RWPE2 (cell line): ENCODE measurements around the gene WWTR1.

ENCODE experiments used
- ATAC-seq: fragments of 200-7000 bp; cut with Tn5 transposase; 3 replicates; pipeline ENCODE4 v1.9.1; 2021; ENCODE audit warnings: low read depth
- DNase-seq: peaks from one replicate; pipeline ENCODE4 v3.0.0-alpha.2; 2020; ENCODE audit warnings: low spot score
- H3K27ac ChIP-seq: fragments of 450-650 bp; 2 replicates; pipeline ENCODE4 v1.5.1; 2017; ENCODE audit warnings: mild to moderate bottlenecking; ENCODE audit not compliant: poor library complexity, severe bottlenecking
- H3K27me3 ChIP-seq: fragments of 250-450 bp; sonication (Bioruptor Pico); 2 replicates; pipeline ENCODE4 v1.5.1; 2021; ENCODE audit warnings: mild to moderate bottlenecking, moderate library complexity; ENCODE audit not compliant: insufficient read depth, poor library complexity, severe bottlenecking
- H3K36me3 ChIP-seq: fragments of 250-450 bp; sonication (Bioruptor Pico); 2 replicates; pipeline ENCODE4 v1.5.1; 2020; ENCODE audit warnings: low read depth, mild to moderate bottlenecking, moderate library complexity
- H3K4me1 ChIP-seq: fragments of 250-450 bp; sonication (Bioruptor Pico); 2 replicates; pipeline ENCODE4 v1.5.1; 2021; ENCODE audit warnings: mild to moderate bottlenecking, moderate library complexity; ENCODE audit not compliant: insufficient read depth, poor library complexity, severe bottlenecking
- H3K4me3 ChIP-seq: fragments of 250-450 bp; sonication (Bioruptor Pico); 2 replicates; pipeline ENCODE4 v1.5.1; 2021; ENCODE audit warnings: mild to moderate bottlenecking, moderate library complexity; ENCODE audit not compliant: severe bottlenecking
- H3K9me3 ChIP-seq: fragments of 250-450 bp; sonication (Bioruptor Pico); 2 replicates; pipeline ENCODE4 v1.5.1; 2021; ENCODE audit warnings: mild to moderate bottlenecking, moderate library complexity; ENCODE audit not compliant: severe bottlenecking
- TF ChIP-seq, protein P1 (sequence below): fragments of 450-650 bp; IDR thresholded peaks from one replicate; pipeline ENCODE4 v1.5.1; 2017; ENCODE audit warnings: mild to moderate bottlenecking, moderate library complexity; ENCODE audit not compliant: poor library complexity, severe bottlenecking

Gene WWTR1

DNA sequence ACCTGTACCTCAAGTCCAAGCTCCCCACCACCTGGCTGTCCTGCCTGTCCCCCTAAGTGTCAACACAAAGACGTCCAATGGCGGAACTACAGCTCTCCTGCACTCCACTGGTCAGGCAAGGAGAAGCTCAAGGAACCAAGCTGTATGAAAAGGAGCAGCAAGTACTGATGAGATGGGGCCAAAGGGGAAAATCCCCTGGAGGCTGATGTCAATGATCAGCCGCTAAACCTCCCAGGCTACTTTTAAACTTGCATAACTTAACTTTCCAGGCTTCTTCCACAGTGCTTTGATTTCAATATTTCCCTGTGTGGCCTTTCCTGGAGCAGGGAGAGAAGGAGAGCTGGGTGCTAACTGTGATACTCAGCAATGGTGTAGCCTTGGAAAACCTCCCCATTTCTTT lies 148.3 kb downstream of the WWTR1 start:
- no peaks in the 10 kb centered on the region for H3K4me1 ChIP-seq
- ATAC-seq (no peak), DNase-seq (no peak)
- no peaks in the 10 kb centered on the region for H3K27me3 ChIP-seq
- TF ChIP-seq, protein P1, sequence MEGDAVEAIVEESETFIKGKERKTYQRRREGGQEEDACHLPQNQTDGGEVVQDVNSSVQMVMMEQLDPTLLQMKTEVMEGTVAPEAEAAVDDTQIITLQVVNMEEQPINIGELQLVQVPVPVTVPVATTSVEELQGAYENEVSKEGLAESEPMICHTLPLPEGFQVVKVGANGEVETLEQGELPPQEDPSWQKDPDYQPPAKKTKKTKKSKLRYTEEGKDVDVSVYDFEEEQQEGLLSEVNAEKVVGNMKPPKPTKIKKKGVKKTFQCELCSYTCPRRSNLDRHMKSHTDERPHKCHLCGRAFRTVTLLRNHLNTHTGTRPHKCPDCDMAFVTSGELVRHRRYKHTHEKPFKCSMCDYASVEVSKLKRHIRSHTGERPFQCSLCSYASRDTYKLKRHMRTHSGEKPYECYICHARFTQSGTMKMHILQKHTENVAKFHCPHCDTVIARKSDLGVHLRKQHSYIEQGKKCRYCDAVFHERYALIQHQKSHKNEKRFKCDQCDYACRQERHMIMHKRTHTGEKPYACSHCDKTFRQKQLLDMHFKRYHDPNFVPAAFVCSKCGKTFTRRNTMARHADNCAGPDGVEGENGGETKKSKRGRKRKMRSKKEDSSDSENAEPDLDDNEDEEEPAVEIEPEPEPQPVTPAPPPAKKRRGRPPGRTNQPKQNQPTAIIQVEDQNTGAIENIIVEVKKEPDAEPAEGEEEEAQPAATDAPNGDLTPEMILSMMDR, result no peak
- H3K9me3 ChIP-seq, result no peaks in the 10 kb centered on the region
- no peak overlapping the region for H3K4me3 ChIP-seq
- H3K36me3 ChIP-seq, result no peaks in the 10 kb centered on the region
- no peak overlapping the region for H3K27ac ChIP-seq

DNA sequence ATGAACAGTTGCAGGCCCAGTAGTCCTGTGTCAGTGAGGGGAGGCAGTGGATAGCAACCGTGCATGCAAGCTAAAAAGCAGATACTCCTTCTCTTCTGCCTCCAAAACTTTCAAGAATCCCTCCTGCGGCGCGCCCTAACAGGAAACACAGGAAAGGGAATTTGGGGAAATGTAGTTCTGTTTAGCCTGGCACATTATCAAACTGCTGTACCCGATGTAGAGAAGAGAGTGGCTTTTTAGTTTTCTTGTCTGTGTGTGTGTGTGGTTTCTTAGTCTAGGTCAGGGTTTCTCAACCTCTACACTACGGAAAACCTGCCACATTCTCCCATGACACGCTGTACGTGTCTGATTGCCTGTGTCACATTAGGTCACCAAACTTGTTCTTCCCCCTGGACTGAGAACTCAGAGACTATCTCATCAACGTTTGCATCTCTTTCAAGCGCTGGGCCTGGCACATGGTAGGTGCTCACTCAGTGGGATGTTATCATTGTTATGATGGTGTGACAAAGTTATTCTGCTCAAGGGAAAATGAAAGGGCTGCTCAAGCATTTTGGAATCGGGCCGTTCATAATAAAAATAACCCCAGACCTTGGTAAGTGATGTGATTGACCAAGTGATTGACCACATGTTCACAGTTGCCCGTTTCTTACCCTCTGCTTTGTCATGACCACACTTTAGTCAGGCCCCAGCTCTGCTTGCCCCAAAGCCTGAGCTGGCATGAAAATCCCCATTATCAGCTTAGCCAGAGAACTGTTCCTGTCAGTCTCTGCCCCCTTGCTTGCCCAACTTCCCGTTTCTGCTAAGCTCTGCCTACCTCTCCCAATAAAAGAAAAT lies 150.1 kb downstream of the WWTR1 start:
- no peak overlapping the region for H3K4me3 ChIP-seq
- H3K36me3 ChIP-seq, result no peaks in the 10 kb centered on the region
- TF ChIP-seq, protein P1, result no peak
- no peaks in the 10 kb centered on the region for H3K27me3 ChIP-seq
- no peak for ATAC-seq
- no peaks in the 10 kb centered on the region for H3K4me1 ChIP-seq
- no peaks in the 10 kb centered on the region for H3K9me3 ChIP-seq
- no peak for DNase-seq
- no peak overlapping the region for H3K27ac ChIP-seq

DNA sequence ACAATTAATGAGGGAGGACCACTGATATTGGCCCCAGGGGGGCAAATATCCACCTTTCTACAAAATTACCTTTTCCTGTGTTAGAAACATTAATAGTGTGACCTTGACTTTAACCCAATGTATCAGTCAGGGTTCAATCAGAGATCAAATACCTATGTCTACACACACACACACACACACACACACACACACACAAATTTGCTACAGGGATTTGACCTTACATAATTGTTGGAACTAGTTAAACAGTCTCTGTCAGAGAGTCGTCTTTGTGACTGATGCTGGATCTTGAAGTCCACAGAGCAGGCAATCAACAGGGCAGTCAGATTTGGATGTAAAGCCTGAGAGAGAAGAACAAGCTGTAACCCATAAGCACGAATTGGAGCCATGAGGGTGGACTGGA lies 150.9 kb downstream of the WWTR1 start:
- H3K9me3 ChIP-seq, result no peaks in the 10 kb centered on the region
- no peaks in the 10 kb centered on the region for H3K4me1 ChIP-seq
- no peaks in the 10 kb centered on the region for H3K27me3 ChIP-seq
- H3K4me3 ChIP-seq, result no peak overlapping the region
- no peak overlapping the region for H3K27ac ChIP-seq
- H3K36me3 ChIP-seq, result no peaks in the 10 kb centered on the region
- ATAC-seq (no peak), DNase-seq (no peak)
- TF ChIP-seq, protein P1, result no peak

DNA sequence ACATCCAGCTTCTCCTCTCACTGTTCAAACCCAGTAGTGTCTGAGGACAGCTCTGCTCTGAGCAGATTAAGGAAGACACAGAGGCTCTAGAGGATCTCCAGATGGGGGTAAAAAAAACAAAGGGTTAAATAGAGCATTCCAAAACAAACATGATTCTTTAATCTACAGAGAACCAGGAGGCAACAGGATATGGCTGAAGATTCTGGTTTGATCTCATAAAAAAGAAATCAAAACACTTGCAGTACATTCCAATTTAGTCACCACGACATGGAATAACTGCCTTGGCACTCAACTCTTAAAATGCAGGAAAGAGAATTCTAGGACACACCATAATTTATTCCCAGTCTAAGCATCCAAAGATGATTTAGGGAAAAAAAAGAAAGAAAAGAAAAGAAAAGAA lies 151.3 kb downstream of the WWTR1 start:
- no peaks in the 10 kb centered on the region for H3K9me3 ChIP-seq
- ATAC-seq (no peak), DNase-seq (no peak)
- TF ChIP-seq, protein P1, result no peak
- H3K27ac ChIP-seq, result no peak overlapping the region
- no peaks in the 10 kb centered on the region for H3K4me1 ChIP-seq
- H3K27me3 ChIP-seq, result no peaks in the 10 kb centered on the region
- no peaks in the 10 kb centered on the region for H3K36me3 ChIP-seq
- H3K4me3 ChIP-seq, result no peak overlapping the region

DNA sequence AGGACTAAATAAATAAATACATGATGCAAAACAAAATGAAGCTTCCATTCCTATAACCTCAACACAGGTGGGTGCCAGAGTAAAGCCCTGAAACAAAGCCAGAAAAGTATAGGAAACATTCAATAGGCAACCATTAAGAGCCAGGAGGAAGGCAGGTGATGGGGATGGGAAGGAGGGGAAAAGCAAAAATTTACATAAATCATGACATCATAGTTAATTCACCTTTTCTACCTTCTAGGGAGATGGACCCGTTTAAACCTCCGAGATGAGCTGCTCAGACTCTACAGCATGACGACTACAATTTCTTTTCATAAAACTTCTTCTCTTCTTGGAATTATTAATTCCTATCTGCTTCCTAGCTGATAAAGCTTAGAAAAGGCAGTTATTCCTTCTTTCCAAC lies 155.4 kb downstream of the WWTR1 start:
- Histone ChIP-seq H3K36me3 (no peaks in the 10 kb centered on the region), H3K4me1 (no peaks in the 10 kb centered on the region), H3K27me3 (no peaks in the 10 kb centered on the region), H3K4me3 (no peak overlapping the region), H3K27ac (no peak overlapping the region), H3K9me3 (no peaks in the 10 kb centered on the region)
- no peak for DNase-seq
- TF ChIP-seq, protein P1, result no peak
- ATAC-seq, result no peak
